KMS-11 (cell line): ENCODE measurements around the gene TIMM29.

ENCODE experiments used
- H2AFZ ChIP-seq: fragments of 200-600 bp; sonication (generic); 2 replicates; pipeline ENCODE4 v1.6.1; 2016; ENCODE audit warnings: antibody characterized with exemption, mixed run types, low read depth
- H3K27ac ChIP-seq: fragments of 200-600 bp; sonication (generic); 2 replicates; pipeline ENCODE4 v1.6.1; 2016; ENCODE audit warnings: mild to moderate bottlenecking, mixed run types
- H3K27me3 ChIP-seq: fragments of 200-600 bp; sonication (generic); 2 replicates; pipeline ENCODE4 v1.6.1; 2017; ENCODE audit warnings: mild to moderate bottlenecking, low read depth, mixed run types, moderate library complexity; ENCODE audit not compliant: insufficient read depth
- H3K36me3 ChIP-seq: fragments of 200-600 bp; sonication (generic); 2 replicates; pipeline ENCODE4 v1.6.1; 2017; ENCODE audit warnings: mild to moderate bottlenecking, mixed run types; ENCODE audit not compliant: insufficient read depth
- H3K4me1 ChIP-seq: fragments of 200-600 bp; sonication (generic); 2 replicates; pipeline ENCODE4 v1.6.1; 2016; ENCODE audit warnings: mild to moderate bottlenecking, low read depth, mixed run types; ENCODE audit not compliant: poor library complexity, severe bottlenecking
- H3K4me2 ChIP-seq: fragments of 200-600 bp; sonication (generic); 2 replicates; pipeline ENCODE4 v1.7.0; 2016; ENCODE audit warnings: mild to moderate bottlenecking, mixed run types
- H3K4me3 ChIP-seq: fragments of 200-600 bp; sonication (generic); IDR thresholded peaks from 2 replicates; pipeline ENCODE4 v1.6.1; 2017; ENCODE audit warnings: low read depth, low read length, mixed read lengths; ENCODE audit not compliant: insufficient read depth
- H3K79me2 ChIP-seq: fragments of 200-600 bp; sonication (generic); 2 replicates; pipeline ENCODE4 v1.6.1; 2016; ENCODE audit warnings: low read depth, mixed run types; ENCODE audit not compliant: insufficient read depth
- H3K9ac ChIP-seq: fragments of 200-600 bp; sonication (generic); 2 replicates; pipeline ENCODE4 v1.6.1; 2016; ENCODE audit warnings: mild to moderate bottlenecking, mixed run types
- H4K20me1 ChIP-seq: fragments of 200-600 bp; sonication (generic); 2 replicates; pipeline ENCODE4 v1.6.1; 2016; ENCODE audit warnings: mild to moderate bottlenecking, mixed run types; ENCODE audit not compliant: insufficient read depth
- TF ChIP-seq, protein P1 (sequence below): fragments of 200-600 bp; sonication (generic); conservative IDR thresholded peaks from 2 replicates; pipeline ENCODE4 v1.6.1; 2017; ENCODE audit warnings: low read depth, mild to moderate bottlenecking, antibody characterized with exemption, low read length, moderate library complexity, mixed read lengths

Gene TIMM29

DNA sequence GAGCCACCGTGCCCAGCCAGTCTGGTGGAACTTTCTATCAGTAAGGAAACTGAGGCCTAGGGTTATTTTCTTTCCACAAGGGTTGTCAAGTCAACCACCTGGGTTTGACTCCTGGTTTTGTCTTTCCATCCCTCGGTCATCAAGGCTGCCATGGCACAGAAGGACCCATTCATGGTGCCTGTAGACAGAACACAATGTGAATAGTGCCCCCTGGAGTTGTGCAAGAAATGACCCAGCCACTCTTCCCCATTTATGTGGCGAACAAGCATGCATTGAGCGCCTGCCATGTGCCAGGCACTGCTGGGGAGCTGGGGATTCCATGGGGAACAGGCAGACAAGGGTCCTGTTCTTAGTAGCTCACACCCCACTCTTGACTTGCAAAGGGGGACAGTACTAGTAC, 36.3 kb downstream of the TIMM29 start:
- Histone ChIP-seq H3K79me2 (peaks cover 87% of the 10 kb centered on the region), H3K27ac (no peak overlapping the region), H4K20me1 (peaks cover 23% of the 10 kb centered on the region), H3K4me2 (no peak overlapping the region), H3K27me3 (no peaks in the 10 kb centered on the region), H3K36me3 (no peaks in the 10 kb centered on the region), H3K4me3 (no peak overlapping the region), H3K4me1 (peaks cover 41% of the 10 kb centered on the region), H2AFZ (no peak overlapping the region), H3K9ac (no peak overlapping the region)
- TF ChIP-seq, protein P1, sequence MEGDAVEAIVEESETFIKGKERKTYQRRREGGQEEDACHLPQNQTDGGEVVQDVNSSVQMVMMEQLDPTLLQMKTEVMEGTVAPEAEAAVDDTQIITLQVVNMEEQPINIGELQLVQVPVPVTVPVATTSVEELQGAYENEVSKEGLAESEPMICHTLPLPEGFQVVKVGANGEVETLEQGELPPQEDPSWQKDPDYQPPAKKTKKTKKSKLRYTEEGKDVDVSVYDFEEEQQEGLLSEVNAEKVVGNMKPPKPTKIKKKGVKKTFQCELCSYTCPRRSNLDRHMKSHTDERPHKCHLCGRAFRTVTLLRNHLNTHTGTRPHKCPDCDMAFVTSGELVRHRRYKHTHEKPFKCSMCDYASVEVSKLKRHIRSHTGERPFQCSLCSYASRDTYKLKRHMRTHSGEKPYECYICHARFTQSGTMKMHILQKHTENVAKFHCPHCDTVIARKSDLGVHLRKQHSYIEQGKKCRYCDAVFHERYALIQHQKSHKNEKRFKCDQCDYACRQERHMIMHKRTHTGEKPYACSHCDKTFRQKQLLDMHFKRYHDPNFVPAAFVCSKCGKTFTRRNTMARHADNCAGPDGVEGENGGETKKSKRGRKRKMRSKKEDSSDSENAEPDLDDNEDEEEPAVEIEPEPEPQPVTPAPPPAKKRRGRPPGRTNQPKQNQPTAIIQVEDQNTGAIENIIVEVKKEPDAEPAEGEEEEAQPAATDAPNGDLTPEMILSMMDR: no peak

DNA sequence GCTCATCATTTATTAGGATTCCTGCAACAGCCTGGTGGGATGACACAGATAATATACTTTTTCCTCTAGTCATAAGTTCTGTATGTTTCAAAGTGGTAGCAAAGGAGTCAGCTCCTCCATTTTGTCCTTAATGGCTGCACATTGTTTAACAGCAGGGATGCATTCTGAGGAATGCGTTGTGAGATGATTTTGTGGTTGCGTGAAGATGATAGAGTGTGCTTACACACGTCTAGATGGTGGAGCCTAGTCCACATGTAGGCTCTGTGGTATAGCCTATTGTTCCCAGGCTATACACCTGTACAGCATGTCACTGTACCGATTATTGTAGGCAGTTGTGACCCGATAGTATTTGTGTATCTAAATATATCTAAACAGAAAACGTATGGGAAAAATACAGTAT, 36.8 kb downstream of the TIMM29 start:
- Histone ChIP-seq H3K36me3 (no peaks in the 10 kb centered on the region), H3K4me1 (peaks cover 39% of the 10 kb centered on the region), H2AFZ (no peak overlapping the region), H3K79me2 (peaks cover 92% of the 10 kb centered on the region), H4K20me1 (peaks cover 23% of the 10 kb centered on the region), H3K27ac (no peak overlapping the region), H3K4me2 (no peak overlapping the region), H3K4me3 (no peak overlapping the region), H3K9ac (no peak overlapping the region), H3K27me3 (no peaks in the 10 kb centered on the region)
- TF ChIP-seq, protein P1: no peak

DNA sequence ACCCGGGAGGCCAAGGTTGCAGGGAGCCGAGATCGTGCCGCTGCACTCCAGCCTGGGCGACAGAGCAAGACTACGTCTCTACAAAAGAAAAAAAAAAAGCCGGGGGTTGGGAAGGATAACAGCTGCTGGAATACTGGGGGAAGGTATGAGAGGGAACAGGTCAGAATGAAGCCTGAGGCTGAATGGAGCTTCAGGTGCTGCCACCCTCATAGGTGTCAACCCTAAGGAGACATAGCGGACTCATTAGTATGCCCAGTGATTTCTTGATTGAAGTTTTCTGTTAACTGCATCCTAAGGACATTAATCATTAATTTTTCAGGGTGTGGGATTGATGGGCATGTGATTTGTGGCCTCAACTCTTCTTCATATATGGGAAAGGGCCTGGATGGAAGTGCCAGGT, 38.2 kb downstream of the TIMM29 start:
- Histone ChIP-seq H3K4me1 (peaks cover 39% of the 10 kb centered on the region), H3K36me3 (no peaks in the 10 kb centered on the region), H3K4me2 (no peak overlapping the region), H3K4me3 (no peak overlapping the region), H3K27ac (no peak overlapping the region), H3K9ac (no peak overlapping the region), H2AFZ (no peak overlapping the region), H4K20me1 (peaks cover 23% of the 10 kb centered on the region), H3K79me2 (peaks cover 100% of the 10 kb centered on the region), H3K27me3 (no peaks in the 10 kb centered on the region)
- TF ChIP-seq, protein P1: no peak

DNA sequence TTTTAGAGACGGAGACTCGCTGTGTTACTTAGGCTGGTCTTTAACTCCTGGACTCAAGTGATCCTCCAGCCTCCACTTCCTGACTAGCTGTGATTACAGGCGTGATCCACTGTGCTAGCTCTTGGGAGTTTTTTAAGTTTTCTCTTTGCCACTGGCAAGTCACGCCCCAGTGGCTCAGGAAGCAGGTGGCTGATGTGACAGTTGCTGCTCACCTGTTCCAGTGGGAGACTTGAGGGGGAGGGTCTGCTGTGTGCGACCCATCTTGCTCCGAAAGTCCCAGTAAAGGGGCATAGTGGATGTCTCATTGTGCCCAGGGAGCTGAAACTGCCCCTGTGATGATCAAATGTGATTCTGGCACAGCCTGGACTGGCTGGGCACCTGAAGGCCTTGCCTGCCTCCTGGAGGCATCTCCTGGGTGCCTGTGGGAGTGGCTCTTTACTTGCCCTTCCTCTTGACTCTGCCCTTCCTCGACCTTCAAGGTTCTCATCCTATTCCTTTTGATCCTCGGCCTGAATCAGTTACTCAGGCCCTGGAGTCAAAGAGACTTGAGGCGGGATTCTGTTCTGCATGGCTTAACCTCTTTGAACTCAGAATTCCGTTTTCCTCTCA, 40.0 kb downstream of the TIMM29 start:
- Histone ChIP-seq H3K9ac (no peak overlapping the region), H3K79me2 (peaks cover 100% of the 10 kb centered on the region), H4K20me1 (peaks cover 23% of the 10 kb centered on the region), H3K4me1 (peaks cover 24% of the 10 kb centered on the region), H2AFZ (no peak overlapping the region), H3K27me3 (no peaks in the 10 kb centered on the region), H3K4me2 (no peak overlapping the region), H3K36me3 (no peaks in the 10 kb centered on the region), H3K27ac (no peak overlapping the region), H3K4me3 (no peak overlapping the region)
- TF ChIP-seq, protein P1: no peak
